CD14-positive monocyte (primary cell): ENCODE measurements around the gene PTPN12. TPM values are rescaled to one million over a fixed set of nuclear protein-coding genes. Genes with fewer than 3 reads are reported as not detected.
A peak's percentile ranks its signal among the peaks of the same experiment; 100 is the strongest.

Source experiments
- DNase-seq, 3 donors: peaks; one replicate each; pipeline ENCODE4 v3.0.0-alpha.2; 2011 to 2022
- H2AFZ ChIP-seq: 2 replicates; pipeline ENCODE4 v1.6.0; 2012; ENCODE audit warnings: mild to moderate bottlenecking, low read depth, low read length, inconsistent platforms; ENCODE audit not compliant: insufficient read depth, poor library complexity, severe bottlenecking
- H3K27ac ChIP-seq, 2 donors: 1 replicate in 1 of 2; 2 replicates in 1 of 2; pipeline ENCODE4 v1.5.1; 2012 to 2013; ENCODE audit warnings: low read length in 2 of 2, control low read depth in 1 of 2, inconsistent platforms in 1 of 2, low read depth in 1 of 2, mild to moderate bottlenecking in 1 of 2
- H3K27me3 ChIP-seq, 2 donors: one replicate each; pipeline versions ENCODE4 v1.6.0 to v1.6.1; 2011 to 2013; ENCODE audit warnings: low read length in 2 of 2; ENCODE audit not compliant: control insufficient read depth in 2 of 2, insufficient read depth in 2 of 2
- H3K36me3 ChIP-seq, 2 donors: replicated peaks in 1 of 2; 1 replicate in 1 of 2; 2 replicates in 1 of 2; pipeline versions ENCODE4 v1.5.1 to v1.6.1; 2012 to 2013; ENCODE audit warnings: low read length in 2 of 2, control low read depth in 1 of 2, inconsistent platforms in 1 of 2, mild to moderate bottlenecking in 1 of 2; ENCODE audit not compliant: insufficient read depth in 2 of 2, control insufficient read depth in 1 of 2
- H3K4me1 ChIP-seq, 2 donors: 1 replicate in 1 of 2; 2 replicates in 1 of 2; pipeline versions ENCODE4 v1.5.1 to v1.6.1; 2012 to 2013; ENCODE audit warnings: low read length in 2 of 2, control low read depth in 1 of 2, inconsistent platforms in 1 of 2, mild to moderate bottlenecking in 1 of 2, moderate library complexity in 1 of 2; ENCODE audit not compliant: insufficient read depth in 2 of 2, control insufficient read depth in 1 of 2
- H3K4me2 ChIP-seq: replicated peaks from 2 replicates; pipeline ENCODE3; 2012; ENCODE audit warnings: low read length, moderate library complexity, mild to moderate bottlenecking; ENCODE audit not compliant: poor library complexity, severe bottlenecking; ENCODE audit errors: extremely low read depth
- H3K4me3 ChIP-seq, 3 experiments: fragments of 200-600 bp in 1 of 3; sonication (generic) in 1 of 3; replicated peaks in 1 of 3; 1 replicate in 2 of 3; 2 replicates in 1 of 3; pipeline ENCODE4 v1.5.1; 2011 to 2013; ENCODE audit warnings: low read length in 3 of 3, mild to moderate bottlenecking in 3 of 3, control low read depth in 2 of 3, low read depth in 2 of 3, inconsistent platforms in 1 of 3, moderate library complexity in 1 of 3
- H3K79me2 ChIP-seq: 2 replicates; pipeline ENCODE4 v1.6.0; 2012; ENCODE audit warnings: mild to moderate bottlenecking, control low read depth, inconsistent platforms, low read length, moderate library complexity; ENCODE audit not compliant: insufficient read depth
- H3K9ac ChIP-seq: 2 replicates; pipeline ENCODE4 v1.6.0; 2017; ENCODE audit warnings: low read length, mild to moderate bottlenecking; ENCODE audit not compliant: insufficient read depth, poor library complexity, severe bottlenecking
- H3K9me3 ChIP-seq, 2 donors: replicated peaks in 1 of 2; 1 replicate in 1 of 2; 2 replicates in 1 of 2; pipeline versions ENCODE4 v1.5.1 to v1.6.1; 2012 to 2013; ENCODE audit warnings: low read length in 2 of 2, control low read depth in 1 of 2; ENCODE audit not compliant: control insufficient read depth in 1 of 2, insufficient read depth in 1 of 2
- H4K20me1 ChIP-seq: 2 replicates; pipeline ENCODE4 v1.6.0; 2012; ENCODE audit warnings: mild to moderate bottlenecking, low read length, control low read depth, moderate library complexity; ENCODE audit not compliant: insufficient read depth
- H3K27ac Mint-ChIP-seq, 7 donors: one replicate each; pipeline ENCODE4 v1.8.0; 2020; ENCODE audit warnings: mild to moderate bottlenecking in 7 of 7, mixed read lengths in 7 of 7, moderate library complexity in 6 of 7, inconsistent platforms in 2 of 7
- H3K27me3 Mint-ChIP-seq, 3 donors: one replicate each; pipeline ENCODE4 v1.8.0; 2021 to 2022; ENCODE audit warnings: low read depth in 3 of 3, mild to moderate bottlenecking in 3 of 3, mixed read lengths in 3 of 3, moderate library complexity in 3 of 3, inconsistent platforms in 1 of 3
- H3K36me3 Mint-ChIP-seq, 2 donors: one replicate each; pipeline ENCODE4 v1.8.0; 2020; ENCODE audit warnings: mixed read lengths in 2 of 2, inconsistent platforms in 1 of 2, mild to moderate bottlenecking in 1 of 2
- H3K4me1 Mint-ChIP-seq: one replicate; pipeline ENCODE4 v1.8.0; 2020; ENCODE audit warnings: mild to moderate bottlenecking, mixed read lengths
- H3K4me3 Mint-ChIP-seq, 2 donors: one replicate each; pipeline ENCODE4 v1.8.0; 2020; ENCODE audit warnings: mild to moderate bottlenecking in 2 of 2, mixed read lengths in 2 of 2, moderate library complexity in 1 of 2
- H3K9me3 Mint-ChIP-seq, 7 donors: one replicate each; pipeline ENCODE4 v1.8.0; 2020 to 2022; ENCODE audit warnings: mixed read lengths in 7 of 7, mild to moderate bottlenecking in 6 of 7, moderate library complexity in 6 of 7, inconsistent platforms in 2 of 7
- CTCF ChIP-seq: fragments of 200-600 bp; IDR thresholded peaks from one replicate; pipeline ENCODE4 v1.8.0; 2022; ENCODE audit warnings: antibody characterized with exemption, mild to moderate bottlenecking
- WGBS: methylation state at CpG from one replicate; pipeline ENCODE4 v1.1.5; 2013; ENCODE audit warnings: missing lambda C conversion rate; ENCODE audit not compliant: insufficient coverage; 5-methylcytosine and 5-hydroxymethylcytosine counted together
- intact Hi-C, 2 donors: fragments of 100-400 bp; cut with micrococcal nuclease; formaldehyde crosslinking; loops; one replicate each; pipeline versions ENCODE4 v1.15.0 to v1.15.1; 2023
- polyA plus RNA-seq, 3 donors: library from polyadenylated mRNA; depleted of rRNA in 1 of 3; unstranded in 2 of 3; stranded (reverse) in 1 of 3; fragments of 300-500 nt in 2 of 3; fragments of >200 nt in 1 of 3; fragmentation: Illumina TruSeq in 2 of 3; gene quantifications; 1 replicate in 2 of 3; 2 replicates in 1 of 3; pipeline ENCODE4 v1.2.3, GENCODE V29; 2012 to 2021

PTPN12 gene
- polyA plus RNA-seq, 3 donors = 6.6 to 36.7 (median 11.8) TPM

DNA sequence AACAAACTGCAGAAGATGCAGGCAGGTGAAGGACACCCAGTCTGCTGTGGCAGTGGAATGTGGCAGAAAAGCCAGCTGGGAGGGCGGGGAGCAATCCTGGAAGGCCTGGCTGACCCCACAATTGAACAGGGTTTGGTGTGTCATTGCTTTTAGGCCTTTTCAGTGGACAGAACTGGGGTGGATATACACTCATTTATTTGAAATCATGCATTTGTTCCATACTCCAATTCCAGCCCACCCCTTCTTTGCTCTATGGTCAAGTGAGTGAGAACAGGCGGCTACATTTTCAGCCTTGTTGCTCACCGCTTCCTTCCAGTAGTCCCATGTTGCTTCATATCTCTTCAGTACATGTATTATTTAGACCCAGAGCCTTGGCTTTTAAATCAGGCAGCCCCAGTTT lies 39.8 kb downstream of the PTPN12 start:
- H3K9me3 Mint-ChIP-seq = peaks cover 0 to 2% (median 0%) of the 10 kb centered on the region in 7 donors
- H3K27ac Mint-ChIP-seq = peak overlapping the region in 4 of 7 donors; percentile 6 to 70 (median 21)
- Histone ChIP-seq H3K27ac (peak overlapping the region in 1 of 2 donors; percentile 21), H3K36me3 (peaks cover 43 to 78% of the 10 kb centered on the region in 2 donors), H2AFZ (no peak overlapping the region), H3K4me2 (no peak overlapping the region), H3K27me3 (no peaks in the 10 kb centered on the region), H4K20me1 (peaks cover 92% of the 10 kb centered on the region), H3K4me1 (peaks cover 15 to 16% of the 10 kb centered on the region in 2 donors), H3K9ac (no peak overlapping the region), H3K9me3 (no peaks in the 10 kb centered on the region), H3K4me3 (no peak overlapping the region), H3K79me2 (peaks cover 95% of the 10 kb centered on the region)
- H3K4me1 Mint-ChIP-seq = peaks cover 14% of the 10 kb centered on the region
- no peak for DNase-seq
- 100% methylated on average over 2 of the region's 3 CpGs for WGBS
- intact Hi-C loops = loop anchor here in 1 of 2 donors (10.0 kb wide), 1 partner anchor 162 kb away; the partner anchor contains the start of gene GSAP
- no peak for TF ChIP-seq CTCF
- no peak overlapping the region for H3K4me3 Mint-ChIP-seq
- H3K36me3 Mint-ChIP-seq = peaks cover 49 to 62% of the 10 kb centered on the region in 2 donors
- no peaks in the 10 kb centered on the region for H3K27me3 Mint-ChIP-seq

GRCh38 chr7:77579797-77580196 lies 42.7 kb downstream of the PTPN12 start:
- peak in 2 of 3 donors; percentile 23 for DNase-seq
- peaks cover 68% of the 10 kb centered on the region for H3K79me2 ChIP-seq
- no peak for TF ChIP-seq CTCF
- Mint-ChIP-seq H3K36me3 (peaks cover 43 to 60% of the 10 kb centered on the region in 2 donors), H3K9me3 (peaks cover 0 to 2% (median 0%) of the 10 kb centered on the region in 7 donors), H3K4me3 (no peak overlapping the region), H3K27me3 (no peaks in the 10 kb centered on the region), H3K27ac (peak overlapping the region in 1 of 7 donors; percentile 57), H3K4me1 (peaks cover 7% of the 10 kb centered on the region)
- H3K9me3 ChIP-seq = no peaks in the 10 kb centered on the region
- intact Hi-C loops = loop anchor here in 1 of 2 donors (10.0 kb wide), 1 partner anchor 165 kb away; the partner anchor contains the start of gene GSAP
- no peaks in the 10 kb centered on the region for H3K27me3 ChIP-seq
- no peak overlapping the region for H3K4me3 ChIP-seq
- peaks cover 49 to 79% of the 10 kb centered on the region in 2 donors for H3K36me3 ChIP-seq
- H4K20me1 ChIP-seq = peaks cover 95% of the 10 kb centered on the region
- H3K4me2 ChIP-seq = no peak overlapping the region
- H3K4me1 ChIP-seq = peaks cover 9% of the 10 kb centered on the region in 2 donors
- H2AFZ ChIP-seq = no peak overlapping the region
- H3K27ac ChIP-seq = peak overlapping the region in 1 of 2 donors; percentile 62
- no peak overlapping the region for H3K9ac ChIP-seq
